H1 (cell line): ENCODE results near the gene R3HCC1L. TPM values are rescaled to one million over a fixed set of nuclear protein-coding genes. Genes with fewer than 3 reads are reported as not detected.

Experiments
- CTCF ChIA-PET: fragments of 300-600 bp; sonication (Branson Sonifier 250); formaldehyde crosslinking; loops from one replicate; lab custom pipeline; 2021; ENCODE audit not compliant: partially characterized antibody; lab: Charles Lee
- POLR2A ChIA-PET: fragments of 300-600 bp; sonication (Branson Sonifier 250); formaldehyde crosslinking; loops from one replicate; lab custom pipeline; 2021; ENCODE audit warnings: inconsistent platforms; ENCODE audit not compliant: partially characterized antibody; lab: Charles Lee
- DNase-seq, 2 experiments: peaks; one replicate each; pipeline versions ENCODE4 v3.0.0 to v3.0.0-alpha.2; 2010 to 2022; ENCODE audit warnings: low spot score in 2 of 2, low read depth in 1 of 2, mixed read lengths in 1 of 2
- FAIRE-seq: peaks from 2 replicates; lab custom pipeline; 2011; peaks lifted over from hg19 to GRCh38; lab: Jason Lieb, UNC
- H2AFZ ChIP-seq: 2 replicates; pipeline ENCODE4 v1.8.1; 2012; ENCODE audit warnings: low read length, inconsistent platforms
- H2AK5ac ChIP-seq: 2 replicates; pipeline ENCODE4 v1.6.1; 2013; ENCODE audit warnings: low read depth, low read length
- H2BK120ac ChIP-seq: replicated peaks from 2 replicates; pipeline ENCODE3; 2013; ENCODE audit warnings: low read depth, low read length, inconsistent platforms
- H2BK12ac ChIP-seq: 2 replicates; pipeline ENCODE4 v1.6.1; 2013; ENCODE audit warnings: low read depth, low read length
- H2BK15ac ChIP-seq: 2 replicates; pipeline ENCODE4 v1.6.1; 2013; ENCODE audit warnings: low read length
- H2BK20ac ChIP-seq: 2 replicates; pipeline ENCODE4 v1.6.1; 2013; ENCODE audit warnings: low read length
- H2BK5ac ChIP-seq: 2 replicates; pipeline ENCODE4 v1.6.1; 2013; ENCODE audit warnings: low read depth, low read length
- H3K14ac ChIP-seq: 2 replicates; pipeline ENCODE4 v1.6.1; 2013; ENCODE audit warnings: inconsistent platforms; ENCODE audit not compliant: insufficient read length
- H3K18ac ChIP-seq: 2 replicates; pipeline ENCODE4 v1.6.1; 2013; ENCODE audit warnings: low read length; ENCODE audit errors: extremely low read depth
- H3K23ac ChIP-seq: 2 replicates; pipeline ENCODE4 v1.6.1; 2013; ENCODE audit warnings: inconsistent platforms; ENCODE audit not compliant: insufficient read length
- H3K23me2 ChIP-seq: 2 replicates; pipeline ENCODE4 v1.6.1; 2013; ENCODE audit warnings: low read depth, low read length
- H3K27ac ChIP-seq: 2 replicates; pipeline ENCODE4 v1.6.1; 2011; ENCODE audit warnings: low read depth, low read length, inconsistent platforms
- H3K27me3 ChIP-seq, 4 experiments: replicated peaks in 1 of 4; 1 replicate in 1 of 4; 2 replicates in 3 of 4; pipeline versions ENCODE4 v1.6.1 to v1.8.1; 2011 to 2013; ENCODE audit warnings: low read length in 3 of 4, mild to moderate bottlenecking in 3 of 4, inconsistent platforms in 2 of 4, mixed read lengths in 2 of 4, moderate library complexity in 1 of 4; ENCODE audit not compliant: control insufficient read depth in 3 of 4, insufficient read depth in 3 of 4; ENCODE audit errors: extremely low read depth in 1 of 4
- H3K36me3 ChIP-seq, 4 experiments: 2 replicates each; pipeline versions ENCODE4 v1.6.1 to v1.8.1; 2011 to 2013; ENCODE audit warnings: mild to moderate bottlenecking in 4 of 4, low read length in 3 of 4, moderate library complexity in 2 of 4, control low read depth in 1 of 4, inconsistent platforms in 1 of 4; ENCODE audit not compliant: insufficient read depth in 4 of 4, control insufficient read depth in 2 of 4
- H3K4ac ChIP-seq: replicated peaks from 2 replicates; pipeline ENCODE3; 2013; ENCODE audit warnings: low read length, low read depth, mixed read lengths, inconsistent platforms; ENCODE audit not compliant: insufficient read length
- H3K4me1 ChIP-seq, 4 experiments: replicated peaks in 1 of 4; 1 replicate in 1 of 4; 2 replicates in 3 of 4; pipeline versions ENCODE4 v1.6.1 to v1.8.1; 2011 to 2013; ENCODE audit warnings: low read length in 3 of 4, inconsistent platforms in 2 of 4, mixed read lengths in 1 of 4; ENCODE audit not compliant: insufficient read depth in 4 of 4, control insufficient read depth in 3 of 4
- H3K4me2 ChIP-seq, 2 experiments: 2 replicates each; pipeline versions ENCODE4 v1.6.1 to v1.8.1; 2011 to 2013; ENCODE audit warnings: low read depth in 2 of 2, low read length in 2 of 2, control low read depth in 1 of 2, inconsistent platforms in 1 of 2, mild to moderate bottlenecking in 1 of 2; ENCODE audit not compliant: insufficient read depth in 1 of 2
- H3K4me3 ChIP-seq, 4 experiments: fragments of 200-600, 300-600 bp in 1 of 4; sonication (generic), shearing (Covaris generic), sonication (Bioruptor Twin) in 1 of 4; 2 replicates each; pipeline versions ENCODE4 v1.5.1 to v1.8.1; 2011 to 2016; ENCODE audit warnings: low read length in 4 of 4, low read depth in 3 of 4, control low read depth in 2 of 4, inconsistent platforms in 2 of 4, mild to moderate bottlenecking in 2 of 4, mixed read lengths in 1 of 4, moderate library complexity in 1 of 4; ENCODE audit not compliant: insufficient read depth in 2 of 4; ENCODE audit errors: extremely low read depth in 1 of 4
- H3K56ac ChIP-seq: replicated peaks from 2 replicates; pipeline ENCODE3; 2013; ENCODE audit warnings: low read depth, mild to moderate bottlenecking, mixed read lengths, low read length, inconsistent platforms; ENCODE audit not compliant: insufficient read length
- H3K79me1 ChIP-seq: 2 replicates; pipeline ENCODE4 v1.6.1; 2013; ENCODE audit warnings: low read depth, low read length, control low read depth
- H3K79me2 ChIP-seq, 2 experiments: 2 replicates each; pipeline versions ENCODE4 v1.6.1 to v1.8.1; 2012 to 2013; ENCODE audit warnings: low read length in 2 of 2, mild to moderate bottlenecking in 2 of 2, inconsistent platforms in 1 of 2; ENCODE audit not compliant: insufficient read depth in 2 of 2, control insufficient read depth in 1 of 2
- H3K9ac ChIP-seq, 4 experiments: replicated peaks in 1 of 4; 1 replicate in 1 of 4; 2 replicates in 3 of 4; pipeline versions ENCODE4 v1.6.1 to v1.8.1; 2011 to 2013; ENCODE audit warnings: low read depth in 3 of 4, low read length in 3 of 4, control low read depth in 2 of 4, mild to moderate bottlenecking in 2 of 4, moderate library complexity in 2 of 4, inconsistent platforms in 1 of 4; ENCODE audit errors: extremely low read depth in 1 of 4
- H3K9me3 ChIP-seq, 2 experiments: 2 replicates each; pipeline versions ENCODE4 v1.6.1 to v1.8.1; 2012 to 2013; ENCODE audit warnings: mild to moderate bottlenecking in 2 of 2, moderate library complexity in 2 of 2, control low read depth in 1 of 2, inconsistent platforms in 1 of 2, low read depth in 1 of 2, low read length in 1 of 2, mixed read lengths in 1 of 2; ENCODE audit not compliant: insufficient read depth in 2 of 2
- H4K20me1 ChIP-seq, 2 experiments: replicated peaks in 1 of 2; 2 replicates each; pipeline versions ENCODE3 to v1.8.1; 2011 to 2013; ENCODE audit warnings: inconsistent platforms in 2 of 2, low read length in 2 of 2, mild to moderate bottlenecking in 1 of 2; ENCODE audit not compliant: insufficient read depth in 2 of 2, control insufficient read depth in 1 of 2
- H4K5ac ChIP-seq: 2 replicates; pipeline ENCODE4 v1.6.1; 2013; ENCODE audit warnings: low read length, low read depth, mixed read lengths, inconsistent platforms; ENCODE audit not compliant: insufficient read length
- H4K8ac ChIP-seq: 2 replicates; pipeline ENCODE4 v1.8.0; 2013; ENCODE audit warnings: mild to moderate bottlenecking, moderate library complexity, low read length, inconsistent platforms; ENCODE audit not compliant: insufficient read depth; ENCODE audit errors: extremely low read depth
- H4K91ac ChIP-seq: replicated peaks from 2 replicates; pipeline ENCODE3; 2013; ENCODE audit warnings: low read length, mixed read lengths, inconsistent platforms; ENCODE audit not compliant: insufficient read length
- ASH2L ChIP-seq: fragments of 200-600, 300-600 bp; sonication (generic); IDR thresholded peaks from one replicate; pipeline ENCODE4 v1.7.1; 2017; ENCODE audit warnings: low read length
- ATF2 ChIP-seq: IDR thresholded peaks from 2 replicates; pipeline ENCODE4 v1.6.1; 2012; ENCODE audit warnings: low read length, inconsistent platforms
- CBX5 ChIP-seq: fragments of 300-800, 300-1000 bp; sonication (generic); IDR thresholded peaks from 2 replicates; pipeline ENCODE4 v1.7.1; 2016; ENCODE audit warnings: antibody characterized with exemption, low read length, low read depth
- CHD1 ChIP-seq: IDR thresholded peaks from 2 replicates; pipeline ENCODE4 v1.6.1; 2012; ENCODE audit warnings: low read depth, low read length, improper control_type of control experiment
- CHD2 ChIP-seq: IDR thresholded peaks from 2 replicates; pipeline ENCODE4 v1.6.1; 2012; ENCODE audit warnings: low read length, improper control_type of control experiment
- EGR1 ChIP-seq: IDR thresholded peaks from 2 replicates; pipeline ENCODE4 v1.6.1; 2011; ENCODE audit warnings: low read depth, low read length, borderline replicate concordance
- EZH2 ChIP-seq: fragments of 200-600 bp; sonication (generic); IDR thresholded peaks from 2 replicates; pipeline ENCODE4 v1.7.1; 2012; ENCODE audit warnings: low read depth, mild to moderate bottlenecking, moderate library complexity, low read length, inconsistent platforms; ENCODE audit not compliant: severe bottlenecking
- FOSL1 ChIP-seq: IDR thresholded peaks from 2 replicates; pipeline ENCODE4 v1.6.1; 2011; ENCODE audit warnings: mild to moderate bottlenecking, low read depth, low read length, moderate library complexity; ENCODE audit not compliant: insufficient read depth
- HDAC6 ChIP-seq: IDR thresholded peaks from one replicate; pipeline ENCODE4 v1.7.1; 2012; ENCODE audit warnings: low read depth, mild to moderate bottlenecking, inconsistent platforms, low read length, moderate library complexity
- JUND ChIP-seq: IDR thresholded peaks from 2 replicates; pipeline ENCODE4 v1.6.1; 2011; ENCODE audit warnings: mild to moderate bottlenecking, improper control_type of control experiment, low read length
- KDM1A ChIP-seq: fragments of 200-600, 300-600 bp; sonication (generic); IDR thresholded peaks from 2 replicates; pipeline ENCODE4 v1.7.1; 2016; ENCODE audit warnings: mild to moderate bottlenecking, low read length, borderline replicate concordance
- RXRA ChIP-seq: IDR thresholded peaks from 2 replicates; pipeline ENCODE4 v1.6.1; 2011; ENCODE audit warnings: low read depth, mild to moderate bottlenecking, low read length, moderate library complexity; ENCODE audit not compliant: insufficient read depth
- WGBS, 2 experiments: shearing (Covaris generic) in 1 of 2; methylation state at CpG; one replicate each; pipeline versions ENCODE4 v1.1.6 to v1.1.7; 2013 to 2015; ENCODE audit warnings: low lambda C conversion rate in 2 of 2, mixed read lengths in 2 of 2, inconsistent platforms in 1 of 2, low coverage in 1 of 2, missing lambda C conversion rate in 1 of 2; ENCODE audit not compliant: insufficient replicate concordance in 2 of 2, insufficient coverage in 1 of 2, insufficient read length in 1 of 2; ENCODE audit errors: extremely low coverage in 1 of 2, missing lambda C conversion rate in 1 of 2; 5-methylcytosine and 5-hydroxymethylcytosine counted together
- polyA plus RNA-seq, 7 experiments: library from polyadenylated mRNA; depleted of rRNA in 3 of 7; stranded (reverse) in 5 of 7; unstranded in 2 of 7; fragments of >200 nt in 5 of 7; fragments of 200-250 nt in 2 of 7; gene quantifications; 1 replicate in 5 of 7; 2 replicates in 1 of 7; 4 replicates in 1 of 7; pipeline versions ENCODE4 v1.2.1 to v1.2.3, GENCODE V29; 2011 to 2013; ENCODE audit warnings: missing spikeins in 2 of 7, mixed read lengths in 2 of 7
- total RNA-seq: library from RNA; stranded (reverse); fragmentation: NEBNext Ultra II Directional; extraction: Animal tissue kit (Norgen Biotek cat#: 25700); gene quantifications from 2 replicates; pipeline ENCODE4 v1.2.1, GENCODE V29; 2021
- TF ChIP-seq, protein P1 (sequence below): IDR thresholded peaks from 2 replicates; pipeline ENCODE4 v1.6.1; 2012; ENCODE audit warnings: inconsistent platforms

The R3HCC1L gene
- total and polyA plus RNA-seq, 2 of the 8 experiments (the other 6 are each of a cell fraction or from before 2014, with no cell fraction given) = 6.9 to 13.9 TPM

DNA sequence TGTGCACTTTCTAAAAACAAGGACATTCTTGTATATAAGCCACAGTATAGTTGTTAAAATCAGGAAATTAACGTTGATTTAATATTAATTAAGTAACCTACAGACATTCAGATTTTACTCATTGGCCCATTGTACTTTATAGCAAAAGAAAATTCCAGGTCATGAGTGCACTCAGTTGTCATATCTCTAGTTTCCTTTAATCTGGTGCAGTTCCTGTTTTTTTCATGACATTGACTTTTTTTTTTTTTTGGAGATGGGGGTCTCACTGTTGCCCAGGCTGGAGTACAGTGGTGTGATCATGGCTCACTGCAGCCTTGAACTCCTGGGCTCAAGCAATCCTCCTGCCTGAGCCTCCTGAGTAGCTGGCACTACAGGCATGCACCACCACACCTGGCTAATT, 24.1 kb downstream of the R3HCC1L start:
- Histone ChIP-seq H3K56ac (no peak overlapping the region), H3K23ac (no peak overlapping the region), H4K8ac (no peak overlapping the region), H3K4ac (no peak overlapping the region), H3K27ac (no peak overlapping the region), H2BK12ac (no peak overlapping the region), H4K20me1 (peaks cover 2 to 6% of the 10 kb centered on the region in 2 experiments), H2BK5ac (no peak overlapping the region), H2AFZ (no peak overlapping the region), H3K9me3 (no peaks in the 10 kb centered on the region), H3K4me3 (no peak overlapping the region), H3K27me3 (no peaks in the 10 kb centered on the region), H3K36me3 (no peaks in the 10 kb centered on the region; a peak in 1 of 8 replicates), H3K9ac (no peak overlapping the region), H2BK120ac (no peak overlapping the region), H2AK5ac (no peak overlapping the region), H3K14ac (no peak overlapping the region), H3K18ac (no peak overlapping the region), H3K4me2 (no peak overlapping the region), H2BK15ac (no peak overlapping the region), H3K4me1 (no peaks in the 10 kb centered on the region), H3K23me2 (no peaks in the 10 kb centered on the region), H4K91ac (no peak overlapping the region), H3K79me2 (peaks cover 0 to 32% of the 10 kb centered on the region in 2 experiments; a peak in 2 of 4 replicates), H2BK20ac (no peak overlapping the region), H4K5ac (no peak overlapping the region), H3K79me1 (peaks cover 3% of the 10 kb centered on the region)
- 95% methylated on average over 1 of the region's 1 CpG; no CpG with 5 or more reads in 1 of the 2 experiments for WGBS, 2 experiments
- ChIA-PET CTCF (interaction anchor here (1.9 kb wide), 1 partner anchor 12 kb away, joined by 5 read pairs; no protein-coding TSS in a partner anchor), POLR2A (no interaction called here)
- FAIRE-seq = no peak
- no peak for DNase-seq
- TF ChIP-seq FOSL1 (no peak), CBX5 (no peak), ATF2 (no peak), CHD1 (no peak), HDAC6 (no peak), EGR1 (no peak), ASH2L (no peak), KDM1A (no peak), CHD2 (no peak), EZH2 (no peak), JUND (no peak), RXRA (no peak)
- TF ChIP-seq, protein P1, sequence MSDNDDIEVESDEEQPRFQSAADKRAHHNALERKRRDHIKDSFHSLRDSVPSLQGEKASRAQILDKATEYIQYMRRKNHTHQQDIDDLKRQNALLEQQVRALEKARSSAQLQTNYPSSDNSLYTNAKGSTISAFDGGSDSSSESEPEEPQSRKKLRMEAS = no peak
